SKM-1 treated with dmso at 0.1 percent for 144 hours (cell line): ENCODE data around the gene CDKL2.
"Not testable (repeated sequence)": the region's sequence is repeated elsewhere in the genome, so short reads cannot be mapped to it uniquely, and the experiment has no call there.

Experiments used
- DNase-seq: peaks from one replicate; lab custom pipeline; 2025; ENCODE audit not compliant: unreplicated experiment; lab: John Stamatoyannopoulos, UW

CDKL2 gene

GRCh38 chr4:75555294-75556164, 74.8 kb downstream of the CDKL2 start, which contains the start of gene ODAPH:
Gene ODAPH (plus strand): TSS chr4:75556066. CDS start chr4:75556083, 17 bp downstream.
- DNase-seq: no peak

DNA sequence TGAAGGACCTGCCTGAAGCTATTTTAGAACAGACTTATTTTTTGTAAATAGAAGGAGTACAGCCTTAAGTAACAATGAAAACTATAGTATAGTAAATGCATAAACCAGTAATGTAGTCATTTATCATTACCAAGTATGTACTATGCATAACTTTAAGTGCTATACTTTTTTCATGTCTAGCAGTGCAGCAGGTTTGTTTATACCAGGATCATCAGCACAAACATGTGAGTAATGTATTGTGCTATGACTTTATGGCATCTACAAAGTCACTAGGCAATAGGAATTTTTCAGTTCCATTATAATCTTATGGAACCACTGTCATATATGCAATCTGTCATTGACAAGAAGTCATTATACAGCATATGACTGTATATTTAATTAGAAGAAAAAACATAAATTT, 77.9 kb downstream of the CDKL2 start:
- no peak for DNase-seq

GRCh38 chr4:75549019-75549418, 81.3 kb downstream of the CDKL2 start:
- no peak for DNase-seq

GRCh38 chr4:75547647-75548387, 82.5 kb downstream of the CDKL2 start:
- peak; percentile 7 for DNase-seq

DNA sequence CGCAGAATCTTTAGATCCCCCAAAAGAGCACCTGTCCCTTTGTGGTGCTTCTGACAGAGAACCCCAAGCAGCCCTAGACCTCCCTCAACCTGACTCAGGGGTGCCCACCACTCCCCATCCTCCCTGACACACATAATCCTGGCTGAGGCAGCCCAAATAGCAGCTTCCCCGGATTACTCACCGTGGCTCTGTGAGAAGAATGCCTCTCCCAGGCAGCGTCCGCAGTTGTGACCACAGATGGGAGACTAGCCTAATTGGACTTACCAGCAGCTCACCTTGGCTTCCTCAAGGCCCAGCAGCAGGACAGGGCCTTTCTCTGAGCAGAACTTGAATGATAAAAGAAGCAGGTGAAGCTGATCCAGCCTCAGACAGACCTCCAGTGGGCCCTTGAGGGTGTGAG, 84.8 kb downstream of the CDKL2 start:
- no peak for DNase-seq

DNA sequence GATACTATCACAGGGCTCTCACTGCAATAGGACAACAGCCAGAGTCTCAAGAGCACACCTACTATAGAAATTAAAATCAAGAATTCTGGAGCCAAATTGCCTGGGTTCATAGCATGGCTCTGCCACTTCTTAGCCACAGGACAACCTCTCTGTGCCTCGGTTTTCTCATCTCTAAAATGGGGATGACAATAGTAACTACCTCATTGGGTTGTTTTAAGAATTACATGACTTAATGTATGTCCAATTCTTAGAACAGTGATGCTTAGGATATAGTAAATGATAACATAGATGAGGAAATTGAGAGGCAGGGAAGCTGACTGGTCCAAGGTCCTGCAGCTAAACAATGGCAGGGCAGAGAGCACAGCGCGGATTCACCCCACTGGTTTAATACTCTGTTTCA, 85.5 kb downstream of the CDKL2 start:
- no peak for DNase-seq

GRCh38 chr4:75544220-75544619, 86.1 kb downstream of the CDKL2 start:
- not testable (repeated sequence) for DNase-seq

DNA sequence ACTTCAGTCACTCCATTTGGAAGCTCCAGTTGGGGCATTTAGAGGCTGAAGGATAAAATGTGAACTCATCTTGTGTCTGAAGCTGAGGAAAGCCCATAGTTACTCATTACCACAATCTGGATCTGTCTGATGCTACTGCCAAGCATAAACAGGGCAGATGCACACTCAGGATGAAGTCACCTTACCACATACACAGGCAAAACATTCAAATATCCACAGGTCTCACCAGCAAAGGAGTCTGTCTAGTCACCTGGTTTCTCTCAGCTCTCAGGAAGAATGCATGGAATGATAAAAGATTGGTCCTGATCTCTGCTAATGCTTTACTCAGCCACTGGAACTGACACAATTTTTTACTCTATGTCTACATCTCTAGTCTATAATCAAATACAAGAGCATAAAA, 87.5 kb downstream of the CDKL2 start:
- no peak for DNase-seq

DNA sequence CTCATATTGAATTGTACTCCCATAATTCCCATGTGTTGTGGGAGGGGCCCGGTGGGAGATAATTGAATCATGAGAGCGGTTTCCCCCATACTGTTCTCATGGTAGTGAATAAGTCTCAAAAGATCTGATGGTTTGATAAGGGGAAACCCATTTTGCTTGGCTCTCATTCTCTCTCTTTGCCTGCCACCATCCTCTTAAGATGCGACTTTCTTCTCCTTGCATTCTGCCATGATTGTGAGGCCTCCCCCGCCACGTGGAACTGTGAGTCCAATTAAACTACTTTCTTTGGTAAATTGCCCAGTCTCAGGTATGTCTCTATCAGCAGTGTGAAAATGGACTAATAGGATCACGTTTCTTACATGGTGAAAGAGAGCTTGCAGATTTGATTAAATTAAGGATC, 93.0 kb downstream of the CDKL2 start:
- DNase-seq: not testable (repeated sequence)

DNA sequence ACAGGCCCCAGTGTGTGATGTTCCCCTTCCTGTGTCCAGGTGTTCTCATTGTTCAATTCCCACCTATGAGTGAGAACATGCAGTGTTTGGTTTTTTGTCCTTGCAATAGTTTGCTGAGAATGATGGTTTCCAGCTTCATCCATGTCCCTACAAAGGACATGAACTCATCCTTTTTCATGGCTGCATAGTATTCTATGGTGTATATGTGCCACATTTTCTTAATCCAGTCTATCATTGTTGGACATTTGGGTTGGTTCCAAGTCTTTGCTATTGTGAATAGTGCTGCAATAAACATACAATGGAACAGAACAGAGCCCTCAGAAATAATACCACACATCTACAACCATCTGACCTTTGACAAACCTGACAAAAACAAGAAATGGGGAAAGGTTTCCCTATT, 96.4 kb downstream of the CDKL2 start:
- not testable (repeated sequence) for DNase-seq

DNA sequence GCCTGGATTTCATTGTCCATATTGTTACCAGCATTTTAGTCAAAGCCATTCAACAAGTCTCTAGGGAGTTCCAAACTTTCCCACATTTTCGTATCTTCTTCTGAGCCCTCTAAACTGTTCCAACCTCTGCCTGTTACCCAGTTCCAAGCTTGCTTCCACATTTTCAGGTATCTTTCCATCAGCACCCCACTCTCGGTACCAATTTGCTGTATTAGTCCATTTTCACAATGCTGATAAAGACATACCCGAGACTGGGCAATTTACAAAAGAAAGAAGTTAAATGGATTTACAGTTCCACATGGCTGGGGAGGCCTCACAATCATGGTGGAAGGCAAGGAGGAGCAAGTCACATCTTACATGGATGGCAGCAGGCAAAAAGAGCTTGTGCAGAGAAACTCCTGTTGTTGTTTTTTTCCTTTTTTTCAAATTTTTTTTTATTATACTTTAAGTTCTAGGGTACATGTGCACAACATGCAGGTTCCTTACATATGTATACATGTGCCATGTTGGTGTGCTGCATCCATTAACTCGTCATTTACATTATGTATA, 96.9 kb downstream of the CDKL2 start:
- not testable (repeated sequence) for DNase-seq

DNA sequence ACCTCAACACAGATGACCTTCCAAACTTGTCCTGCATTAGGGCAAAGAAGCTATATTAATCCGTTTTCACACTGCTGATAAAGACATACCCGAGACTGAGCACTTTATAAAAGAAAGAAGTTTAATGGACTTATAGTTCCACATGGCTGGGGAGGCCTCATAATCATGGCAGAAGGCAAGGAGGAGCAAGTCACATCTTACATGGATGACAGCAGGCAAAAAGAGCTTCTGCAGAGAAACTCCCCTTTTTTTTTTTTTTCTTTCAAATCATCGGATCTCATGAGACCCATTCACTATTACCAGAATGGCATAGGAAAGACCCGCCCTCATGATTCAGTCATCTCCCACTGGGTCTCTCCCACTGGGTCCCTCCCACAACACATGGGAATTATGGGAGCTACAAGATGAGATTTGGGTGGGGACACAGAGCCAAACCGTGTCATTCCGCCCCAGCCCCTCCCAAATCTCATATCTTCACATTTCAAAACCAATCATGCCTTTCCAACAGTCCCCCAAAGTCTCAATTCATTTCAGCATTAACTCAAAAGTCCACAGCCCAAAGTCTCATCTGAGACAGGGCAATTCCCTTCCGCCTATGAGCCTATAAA, 98.7 kb downstream of the CDKL2 start:
- not testable (repeated sequence) for DNase-seq

DNA sequence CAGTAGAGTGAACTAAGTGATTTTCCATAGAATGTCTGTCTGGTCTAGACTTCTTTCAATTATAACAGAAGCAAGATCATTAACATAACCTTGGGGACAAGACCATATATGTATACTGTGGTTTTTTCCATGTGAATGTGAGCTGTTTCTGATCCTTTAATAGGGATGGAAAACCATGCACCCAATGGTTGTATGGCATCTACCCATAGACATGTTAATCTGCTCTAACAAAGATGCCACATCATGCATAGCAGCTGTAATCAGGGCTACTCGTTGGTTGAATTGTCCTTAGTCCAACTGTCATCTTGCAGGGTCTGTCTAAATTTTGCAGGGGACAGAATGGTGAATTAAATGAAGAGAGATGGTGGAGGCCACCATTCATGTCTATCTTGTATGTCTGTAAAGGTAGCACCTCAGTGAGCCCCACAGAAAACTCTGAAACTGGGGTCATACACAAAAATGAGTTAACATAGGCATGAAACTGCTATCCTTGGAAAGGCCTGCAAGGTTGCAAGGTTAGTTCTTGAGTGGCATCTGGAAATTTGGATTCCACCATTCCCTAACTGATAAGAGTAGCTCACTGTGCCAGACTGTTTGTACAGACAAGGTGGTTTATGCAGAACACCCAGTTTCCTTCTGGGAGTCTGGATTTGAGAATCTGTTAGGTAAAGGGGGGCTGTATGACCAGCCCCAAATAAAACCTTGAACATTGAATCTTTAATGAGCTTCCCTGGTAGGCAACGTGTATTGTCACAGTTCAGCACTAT, 99.6 kb downstream of the CDKL2 start:
- no peak for DNase-seq
